H9 (cell line): ENCODE results near the gene BSN. TPM values are rescaled to one million over a fixed set of nuclear protein-coding genes. Genes with fewer than 3 reads are reported as not detected.
A peak's percentile ranks its signal among the peaks of the same experiment; 100 is the strongest.

Source experiments
- DNase-seq: peaks from one replicate; pipeline ENCODE4 v3.0.0-alpha.2; 2017
- H2AFZ ChIP-seq: one replicate; pipeline ENCODE4 v1.6.1; 2013; ENCODE audit warnings: mild to moderate bottlenecking, low read length, control low read depth, moderate library complexity
- H2AK5ac ChIP-seq: 2 replicates; pipeline ENCODE4 v1.6.1; 2013; ENCODE audit warnings: low read length, control low read depth, mixed read lengths; ENCODE audit not compliant: insufficient read length
- H2BK120ac ChIP-seq: one replicate; pipeline ENCODE4 v1.6.1; 2013; ENCODE audit warnings: low read depth, mild to moderate bottlenecking, low read length, control low read depth, inconsistent platforms; ENCODE audit not compliant: poor library complexity, severe bottlenecking
- H2BK12ac ChIP-seq: 2 replicates; pipeline ENCODE4 v1.6.1; 2013; ENCODE audit warnings: low read length, control low read depth, mixed read lengths, low read depth; ENCODE audit not compliant: insufficient read length
- H2BK15ac ChIP-seq: 2 replicates; pipeline ENCODE4 v1.6.1; 2013; ENCODE audit warnings: low read depth, low read length, control low read depth
- H2BK20ac ChIP-seq: one replicate; pipeline ENCODE4 v1.6.1; 2013; ENCODE audit warnings: low read depth, mild to moderate bottlenecking, low read length, control low read depth, inconsistent platforms; ENCODE audit not compliant: poor library complexity, severe bottlenecking
- H2BK5ac ChIP-seq: 2 replicates; pipeline ENCODE4 v1.6.1; 2013; ENCODE audit warnings: low read length, control low read depth, mixed read lengths; ENCODE audit not compliant: insufficient read length
- H3K14ac ChIP-seq: 2 replicates; pipeline ENCODE4 v1.6.1; 2013; ENCODE audit warnings: low read length, control low read depth; ENCODE audit not compliant: insufficient read depth
- H3K18ac ChIP-seq: 2 replicates; pipeline ENCODE4 v1.6.1; 2013; ENCODE audit warnings: low read depth, mild to moderate bottlenecking, mixed read lengths, low read length, control low read depth; ENCODE audit not compliant: insufficient read length
- H3K23ac ChIP-seq: 2 replicates; pipeline ENCODE4 v1.6.1; 2013; ENCODE audit warnings: low read length, control low read depth, mixed read lengths, low read depth; ENCODE audit not compliant: insufficient read length
- H3K23me2 ChIP-seq: 2 replicates; pipeline ENCODE4 v1.6.1; 2013; ENCODE audit warnings: low read depth, mild to moderate bottlenecking, mixed read lengths, low read length, control low read depth; ENCODE audit not compliant: insufficient read length, poor library complexity, severe bottlenecking
- H3K27ac ChIP-seq: 2 replicates; pipeline ENCODE4 v1.5.1; 2013; ENCODE audit warnings: low read length, control low read depth, mixed read lengths, low read depth; ENCODE audit not compliant: insufficient read length
- H3K27me3 ChIP-seq: 2 replicates; pipeline ENCODE4 v1.6.1; 2013; ENCODE audit warnings: low read length, control low read depth, inconsistent platforms; ENCODE audit not compliant: insufficient read depth
- H3K4ac ChIP-seq: 2 replicates; pipeline ENCODE4 v1.6.1; 2013; ENCODE audit warnings: low read depth, mild to moderate bottlenecking, control low read depth, inconsistent platforms, low read length, moderate library complexity
- H3K4me1 ChIP-seq: 2 replicates; pipeline ENCODE4 v1.6.1; 2013; ENCODE audit warnings: low read length, control low read depth, inconsistent platforms; ENCODE audit not compliant: insufficient read depth
- H3K4me2 ChIP-seq: 2 replicates; pipeline ENCODE4 v1.6.1; 2013; ENCODE audit warnings: low read length, control low read depth, mixed read lengths; ENCODE audit not compliant: insufficient read length, insufficient read depth
- H3K56ac ChIP-seq: 2 replicates; pipeline ENCODE4 v1.6.1; 2013; ENCODE audit warnings: low read depth, mild to moderate bottlenecking, mixed read lengths, low read length, control low read depth; ENCODE audit not compliant: insufficient read length
- H3K79me1 ChIP-seq: 2 replicates; pipeline ENCODE4 v1.6.1; 2013; ENCODE audit warnings: low read depth, mild to moderate bottlenecking, moderate library complexity, low read length, control low read depth, inconsistent platforms; ENCODE audit not compliant: insufficient read depth, poor library complexity, severe bottlenecking
- H3K79me2 ChIP-seq: 2 replicates; pipeline ENCODE4 v1.6.1; 2013; ENCODE audit warnings: low read length, control low read depth, inconsistent platforms; ENCODE audit not compliant: insufficient read depth
- H3K9ac ChIP-seq: 2 replicates; pipeline ENCODE4 v1.6.1; 2013; ENCODE audit warnings: low read length, control low read depth, mixed read lengths; ENCODE audit not compliant: insufficient read length; ENCODE audit errors: extremely low read depth
- H3K9me3 ChIP-seq: one replicate; pipeline ENCODE4 v1.6.1; 2013; ENCODE audit warnings: low read depth, low read length, inconsistent platforms; ENCODE audit not compliant: control insufficient read depth
- H3T11ph ChIP-seq: one replicate; pipeline ENCODE4 v1.6.1; 2013; ENCODE audit warnings: mild to moderate bottlenecking, low read length, control low read depth, inconsistent platforms
- H4K20me1 ChIP-seq: one replicate; pipeline ENCODE4 v1.6.1; 2013; ENCODE audit not compliant: control insufficient read depth, insufficient read length, insufficient read depth
- H4K5ac ChIP-seq: 2 replicates; pipeline ENCODE4 v1.6.1; 2013; ENCODE audit warnings: low read depth, mild to moderate bottlenecking, mixed read lengths, low read length, control low read depth; ENCODE audit not compliant: insufficient read length
- H4K8ac ChIP-seq: replicated peaks from 2 replicates; pipeline ENCODE4 v1.6.1; 2013; ENCODE audit warnings: low read length, control low read depth, mixed read lengths, low read depth; ENCODE audit not compliant: insufficient read length
- H4K91ac ChIP-seq: 2 replicates; pipeline ENCODE4 v1.6.1; 2013; ENCODE audit warnings: low read depth, mild to moderate bottlenecking, moderate library complexity, mixed read lengths, low read length, control low read depth; ENCODE audit not compliant: insufficient read length
- H3K27ac Mint-ChIP-seq, 3 experiments: 2 replicates in 2 of 3; 3 replicates in 1 of 3; pipeline ENCODE4 v1.8.0; 2020 to 2021; ENCODE audit warnings: mixed read lengths in 3 of 3, mild to moderate bottlenecking in 1 of 3, moderate library complexity in 1 of 3
- H3K27me3 Mint-ChIP-seq: 2 replicates; pipeline ENCODE4 v1.8.0; 2021; ENCODE audit warnings: low read depth, mild to moderate bottlenecking, moderate library complexity, mixed read lengths
- H3K36me3 Mint-ChIP-seq, 3 experiments: 2 replicates in 2 of 3; 3 replicates in 1 of 3; pipeline ENCODE4 v1.8.0; 2020 to 2021; ENCODE audit warnings: low read depth in 3 of 3, mixed read lengths in 3 of 3; ENCODE audit not compliant: insufficient read depth in 1 of 3
- H3K4me1 Mint-ChIP-seq, 2 experiments: 2 replicates each; pipeline ENCODE4 v1.8.0; 2020; ENCODE audit warnings: mixed read lengths in 2 of 2
- H3K4me3 Mint-ChIP-seq, 2 experiments: 2 replicates in 1 of 2; 3 replicates in 1 of 2; pipeline ENCODE4 v1.8.0; 2020 to 2021; ENCODE audit warnings: mild to moderate bottlenecking in 2 of 2, mixed read lengths in 2 of 2, moderate library complexity in 1 of 2
- H3K9me3 Mint-ChIP-seq, 2 experiments: 2 replicates in 1 of 2; 3 replicates in 1 of 2; pipeline ENCODE4 v1.8.0; 2020; ENCODE audit warnings: mild to moderate bottlenecking in 2 of 2, mixed read lengths in 2 of 2, moderate library complexity in 1 of 2
- CTCF ChIP-seq: fragments of 200-600 bp; sonication (generic); conservative IDR thresholded peaks from 3 replicates; pipeline ENCODE4 v1.8.0; 2021; ENCODE audit warnings: antibody characterized with exemption, mild to moderate bottlenecking
- WGBS: extraction: QIAGEN DNeasy Blood & Tissue Kit; methylation state at CpG from one replicate; pipeline ENCODE4 v1.1.7; 2013; ENCODE audit warnings: missing lambda C conversion rate, low lambda C conversion rate, mixed read lengths; ENCODE audit not compliant: insufficient read length; ENCODE audit errors: extremely low coverage; 5-methylcytosine and 5-hydroxymethylcytosine counted together
- total RNA-seq: library from RNA; stranded (reverse); gene quantifications from 2 replicates; pipeline ENCODE4 v1.2.1, GENCODE V29; 2021

The BSN gene
- total RNA-seq, 1 experiment from 2014 or later = 2.4 TPM

GRCh38 chr3:49607796-49608195 is 53.5 kb downstream of the BSN start:
- no peak overlapping the region for H3T11ph ChIP-seq
- H3K9me3 Mint-ChIP-seq = peaks cover 5 to 6% of the 10 kb centered on the region in 2 experiments; a peak in 3 of 5 replicates
- DNase-seq = no peak
- H3K27ac Mint-ChIP-seq = peak overlapping the region in 1 of 3 experiments; percentile 13; a peak in 1 of 7 replicates
- no peak overlapping the region for H3K14ac ChIP-seq
- H3K4me3 Mint-ChIP-seq = no peak overlapping the region
- no peaks in the 10 kb centered on the region for H3K79me1 ChIP-seq
- no peak overlapping the region for H4K8ac ChIP-seq
- H3K27me3 Mint-ChIP-seq = no peaks in the 10 kb centered on the region; the same call in 1 of the 2 replicates
- no peak overlapping the region for H3K27ac ChIP-seq
- no peaks in the 10 kb centered on the region for H3K9me3 ChIP-seq
- no peaks in the 10 kb centered on the region for H3K23me2 ChIP-seq
- H3K27me3 ChIP-seq = no peaks in the 10 kb centered on the region
- H3K18ac ChIP-seq = no peak overlapping the region
- no peak overlapping the region for H4K5ac ChIP-seq
- no peak overlapping the region for H2BK15ac ChIP-seq
- no peaks in the 10 kb centered on the region for H4K20me1 ChIP-seq
- no peaks in the 10 kb centered on the region for H3K4me1 Mint-ChIP-seq
- no peak overlapping the region for H2BK20ac ChIP-seq
- H2BK120ac ChIP-seq = no peak overlapping the region
- no peak overlapping the region for H3K56ac ChIP-seq
- no peak overlapping the region for H4K91ac ChIP-seq
- no peak overlapping the region for H2BK5ac ChIP-seq
- H2AK5ac ChIP-seq = no peak overlapping the region
- peak; percentile 44; the same call in 2 of the 3 replicates for TF ChIP-seq CTCF
- WGBS = no CpG with 5 or more reads among the region's 5 CpGs
- no peaks in the 10 kb centered on the region for H3K4me1 ChIP-seq
- H3K79me2 ChIP-seq = no peaks in the 10 kb centered on the region
- no peak overlapping the region for H2AFZ ChIP-seq
- H3K4ac ChIP-seq = no peak overlapping the region
- H2BK12ac ChIP-seq = no peak overlapping the region
- no peak overlapping the region for H3K23ac ChIP-seq
- H3K4me2 ChIP-seq = no peak overlapping the region
- peaks cover 0 to 4% (median 2%) of the 10 kb centered on the region in 3 experiments; a peak in 3 of 7 replicates for H3K36me3 Mint-ChIP-seq
- no peak overlapping the region for H3K9ac ChIP-seq
